DMS53 treated with DMSO at 0.1 percent for 48 hours (cell line): ENCODE results near the gene PSMD1.
"Not testable (repeated sequence)": the region's sequence is repeated elsewhere in the genome, so short reads cannot be mapped to it uniquely, and the experiment has no call there.

Experiments
- DNase-seq: peaks from one replicate; lab custom pipeline; 2025; ENCODE audit not compliant: unreplicated experiment; lab: John Stamatoyannopoulos, UW

PSMD1 gene

DNA sequence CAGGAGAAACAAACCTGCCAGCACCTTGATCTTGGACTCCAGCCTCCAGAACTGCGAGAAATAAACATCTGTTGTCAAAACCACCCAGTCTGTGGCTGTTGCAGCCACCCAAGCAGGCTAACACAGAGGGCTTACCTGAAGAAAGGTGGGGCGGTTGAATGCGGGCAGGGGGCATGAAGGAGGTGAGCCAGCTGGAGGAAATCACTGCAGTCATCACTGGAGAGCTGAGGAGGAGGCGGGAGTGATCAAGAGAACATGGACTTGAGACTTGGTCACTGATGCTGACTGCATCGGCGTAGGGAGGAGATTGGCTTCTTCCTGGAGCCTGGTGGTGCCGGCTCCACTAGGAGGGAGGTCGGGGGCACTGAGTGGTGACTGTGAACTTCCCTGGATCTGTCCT is 127.2 kb downstream of the PSMD1 start:
- DNase-seq = no peak

DNA sequence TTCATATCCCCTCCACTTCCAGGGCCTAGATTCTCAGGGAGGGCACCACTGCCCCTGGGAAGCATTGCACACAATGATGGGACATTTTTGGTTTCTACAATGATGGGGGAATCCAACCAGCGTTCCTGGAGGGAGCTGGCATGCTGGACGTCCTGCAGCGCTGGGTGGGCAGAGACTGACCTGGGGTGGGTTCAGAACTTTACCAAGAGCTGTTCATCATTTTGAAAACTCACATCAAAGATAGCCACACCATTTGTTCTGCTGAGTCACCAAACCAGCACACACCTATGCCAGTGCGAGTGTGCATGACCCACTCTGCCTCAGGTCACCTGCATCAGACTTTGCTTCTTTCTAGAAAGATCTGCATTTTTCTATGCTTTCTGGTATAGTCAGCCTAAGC is 127.7 kb downstream of the PSMD1 start:
- DNase-seq = no peak

DNA sequence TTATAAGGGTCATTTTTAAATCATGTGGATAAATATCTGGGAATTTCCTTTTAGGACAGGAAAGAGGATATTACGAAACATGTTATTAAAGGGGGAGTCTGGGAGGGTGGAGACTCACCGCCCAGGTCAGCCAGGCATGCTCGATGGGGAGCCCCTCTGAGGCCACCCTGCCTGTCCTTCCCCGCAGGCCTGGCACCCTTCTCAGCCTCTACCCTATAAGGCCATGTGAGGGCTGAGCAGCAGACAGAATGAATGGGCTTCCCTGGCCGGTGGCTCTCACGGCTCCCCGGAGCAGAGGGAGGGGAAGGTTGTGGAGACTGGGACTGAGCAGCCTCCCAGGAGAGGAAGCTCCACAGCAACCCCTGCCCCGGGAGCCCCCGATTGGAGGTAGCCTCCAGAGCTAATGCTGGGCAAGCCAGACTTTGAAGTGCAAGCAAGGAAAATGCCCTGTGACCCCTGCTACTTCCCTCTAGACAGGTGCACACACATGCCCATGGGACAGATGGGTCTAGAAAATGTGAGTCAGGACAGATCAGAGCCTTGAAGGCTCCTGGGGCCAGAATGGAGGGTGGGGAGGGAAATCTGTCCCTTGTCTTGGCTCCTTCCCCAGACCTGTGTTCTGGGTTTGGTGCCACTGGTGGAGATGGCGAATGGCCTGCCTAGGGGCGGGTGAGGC is 128.5 kb downstream of the PSMD1 start:
- no peak for DNase-seq

DNA sequence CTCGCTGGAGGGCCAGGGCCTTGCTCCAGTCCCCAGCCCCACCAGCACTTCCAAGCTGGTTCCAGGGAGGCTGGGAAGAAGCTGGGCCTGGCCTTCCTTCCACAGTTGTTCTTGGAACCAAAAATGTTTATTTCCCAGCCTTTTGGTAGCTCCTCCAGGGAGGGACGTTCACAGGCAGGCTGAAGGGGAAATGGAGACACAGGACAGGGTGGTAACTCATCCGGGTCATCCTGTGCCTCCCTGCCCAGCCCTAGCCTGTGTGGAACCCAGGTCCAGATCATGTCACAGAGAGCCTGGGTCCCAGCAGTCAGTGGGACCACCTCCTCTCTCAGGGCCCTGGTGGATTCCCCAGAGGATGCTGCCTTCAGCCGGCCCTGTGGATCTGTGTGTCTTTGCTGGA is 129.2 kb downstream of the PSMD1 start:
- DNase-seq = no peak

GRCh38 chr2:231186325-231186724 is 129.7 kb downstream of the PSMD1 start:
- no peak for DNase-seq

DNA sequence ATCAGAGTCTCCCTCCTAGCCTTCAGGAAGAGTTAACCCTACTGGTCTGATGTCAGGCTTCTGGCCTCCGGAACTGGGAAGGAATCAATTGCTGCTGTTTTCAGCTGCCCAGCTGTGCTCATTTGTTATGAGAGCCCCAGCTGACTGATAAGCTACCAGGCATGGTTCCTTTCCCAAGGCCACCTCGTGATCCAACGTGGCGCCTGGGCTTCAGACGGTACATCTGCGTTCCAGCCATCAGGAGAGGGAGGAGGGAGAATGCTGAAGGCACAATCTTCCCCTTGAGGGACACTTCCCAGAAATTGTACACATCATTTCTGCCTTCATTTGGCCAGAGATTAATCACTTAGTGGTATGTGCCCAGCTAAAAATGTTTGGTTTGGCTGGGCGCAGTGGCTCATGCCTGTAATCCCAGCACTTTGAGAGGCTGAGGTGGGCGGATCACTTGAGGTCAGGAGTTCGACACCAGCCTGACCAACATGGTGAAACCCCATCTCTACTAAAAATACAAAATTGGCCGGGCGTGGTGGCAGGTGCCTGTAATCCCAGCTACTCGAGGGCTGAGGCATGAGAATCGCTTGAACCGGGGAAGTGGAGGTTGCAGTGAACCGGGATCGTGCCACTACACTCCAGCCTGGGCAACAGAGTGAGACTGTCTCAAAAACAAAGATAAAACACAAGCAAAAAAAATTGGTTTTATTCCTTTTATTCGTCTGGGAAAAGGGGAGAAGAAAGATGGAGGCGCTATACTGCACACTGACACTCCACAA is 131.3 kb downstream of the PSMD1 start:
- DNase-seq = no peak

DNA sequence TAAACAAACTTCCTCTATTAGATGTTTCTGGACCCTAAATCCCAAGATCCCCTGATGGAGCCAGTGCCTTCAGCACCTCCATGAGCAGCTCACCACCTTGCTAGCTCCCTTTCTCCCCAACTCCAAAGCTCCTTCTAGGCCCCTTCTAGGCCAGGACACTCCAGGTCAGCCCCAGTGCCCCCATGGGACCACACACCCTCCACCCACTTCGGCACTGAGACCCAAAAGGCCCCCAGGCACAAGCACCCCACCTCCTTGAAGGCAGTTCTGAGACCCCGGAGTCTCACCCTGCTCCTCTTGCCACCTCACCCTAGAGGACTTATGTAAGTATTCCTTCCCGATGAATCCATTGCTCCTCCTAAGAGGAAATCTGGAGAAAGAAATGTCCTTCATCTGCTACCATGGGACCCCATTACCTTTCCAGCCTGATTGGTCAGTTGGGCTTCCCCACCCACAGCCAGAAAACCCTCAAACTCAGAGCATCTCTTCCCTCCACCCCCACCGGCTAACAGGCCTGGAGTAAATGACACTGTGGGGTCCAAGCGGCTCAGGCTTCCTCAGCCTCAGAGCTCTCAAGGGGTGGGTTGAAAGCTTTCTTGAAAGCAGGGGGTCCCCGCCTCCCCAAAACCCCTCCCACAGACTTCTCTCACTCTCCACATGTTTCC is 132.0 kb downstream of the PSMD1 start:
- DNase-seq = no peak

DNA sequence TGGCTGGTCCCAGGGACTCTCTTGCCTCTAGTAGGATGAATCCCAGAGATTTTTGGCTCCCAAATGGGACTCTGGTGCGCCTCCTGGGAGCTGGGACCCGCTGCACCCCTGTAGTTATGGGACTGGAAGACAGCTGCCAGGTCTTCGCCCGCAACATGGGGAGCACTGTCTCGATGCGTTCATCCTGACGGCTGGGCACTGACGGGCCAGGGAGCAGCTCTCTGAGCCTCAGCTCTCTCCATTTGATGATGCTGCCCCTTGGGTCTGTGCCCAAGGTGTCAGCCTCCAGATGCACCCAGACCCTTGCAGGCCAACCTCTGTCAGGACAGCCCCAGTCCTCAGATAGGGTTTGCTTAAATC is 132.5 kb downstream of the PSMD1 start:
- DNase-seq = no peak

GRCh38 chr2:231189571-231190495 is 133.2 kb downstream of the PSMD1 start:
- no peak for DNase-seq

GRCh38 chr2:231190531-231191197 is 134.0 kb downstream of the PSMD1 start:
- DNase-seq = no peak

- DNase-seq = no peak
Measured at GRCh38 chr2:231191896-231192872, 135.5 kb downstream of the PSMD1 start.

GRCh38 chr2:231193216-231193615 is 136.5 kb downstream of the PSMD1 start:
- DNase-seq = no peak

- DNase-seq = no peak
Measured at GRCh38 chr2:231196592-231196991, 139.9 kb downstream of the PSMD1 start.

GRCh38 chr2:231197196-231197595 is 140.5 kb downstream of the PSMD1 start:
- DNase-seq = not testable (repeated sequence)

GRCh38 chr2:231197706-231198290 is 141.1 kb downstream of the PSMD1 start:
- DNase-seq = no peak

GRCh38 chr2:231198291-231199173 is 141.9 kb downstream of the PSMD1 start, which contains the start of gene ARMC9:
ARMC9 (plus strand) TSS chr2:231198631; CDS start chr2:231206239, 7,608 bp downstream.
- DNase-seq = peak; percentile 35

DNA sequence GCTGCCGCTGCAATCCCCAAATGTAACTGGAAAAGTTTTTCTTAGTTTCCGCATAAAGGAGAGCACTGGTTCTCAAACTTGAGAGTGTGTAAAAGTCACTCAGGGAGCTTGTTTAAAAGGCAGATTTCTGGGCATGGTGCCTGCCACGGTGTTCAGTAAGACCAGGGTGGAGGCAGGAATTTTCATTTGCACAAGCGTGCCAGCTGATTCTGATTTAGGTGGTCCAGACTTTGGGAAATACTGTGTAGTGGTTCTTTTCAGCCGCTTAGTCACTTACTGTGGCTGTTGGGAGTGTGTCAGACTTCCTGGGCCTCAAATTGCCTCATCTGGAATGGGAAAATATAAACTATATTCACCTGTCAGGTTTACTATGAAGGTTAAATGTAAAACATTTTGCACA is 142.6 kb downstream of the PSMD1 start:
- DNase-seq = no peak
